DOHH2 (cell line): ENCODE data around the gene FBXL20.

Experiments used
- EZH2phosphoT487 ChIP-seq: fragments of 200-600 bp; sonication (generic); IDR thresholded peaks from 2 replicates; pipeline ENCODE4 v1.6.1; 2017; ENCODE audit warnings: borderline replicate concordance, mild to moderate bottlenecking, antibody characterized with exemption, low read length, moderate library complexity, mixed read lengths
- TF ChIP-seq, protein P1 (sequence below): fragments of 200-600 bp; sonication (generic); IDR thresholded peaks from one replicate; pipeline ENCODE4 v1.5.1; 2014; ENCODE audit warnings: antibody characterized with exemption, mild to moderate bottlenecking, low read depth, low read length; ENCODE audit not compliant: poor library complexity, severe bottlenecking

DNA sequence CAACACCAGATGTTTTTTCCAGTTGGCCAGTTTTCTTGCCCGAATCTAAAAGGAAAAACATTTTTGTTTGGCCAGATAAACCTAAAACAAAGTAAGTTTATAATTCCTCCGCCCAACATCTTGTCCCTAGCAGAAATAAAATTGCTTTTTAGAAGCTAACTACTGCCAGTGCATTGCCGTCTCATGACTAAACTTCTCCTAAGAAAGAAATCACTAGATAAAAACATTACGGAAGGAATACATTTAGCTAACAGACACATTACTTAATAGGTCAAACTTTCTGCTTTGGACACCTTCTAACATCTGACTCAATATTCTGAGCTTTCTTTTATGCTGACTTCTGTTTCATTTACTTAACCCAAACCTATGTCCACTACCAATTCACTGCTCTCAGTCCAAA is 36.2 kb downstream of the FBXL20 start:
- TF ChIP-seq, protein P1, sequence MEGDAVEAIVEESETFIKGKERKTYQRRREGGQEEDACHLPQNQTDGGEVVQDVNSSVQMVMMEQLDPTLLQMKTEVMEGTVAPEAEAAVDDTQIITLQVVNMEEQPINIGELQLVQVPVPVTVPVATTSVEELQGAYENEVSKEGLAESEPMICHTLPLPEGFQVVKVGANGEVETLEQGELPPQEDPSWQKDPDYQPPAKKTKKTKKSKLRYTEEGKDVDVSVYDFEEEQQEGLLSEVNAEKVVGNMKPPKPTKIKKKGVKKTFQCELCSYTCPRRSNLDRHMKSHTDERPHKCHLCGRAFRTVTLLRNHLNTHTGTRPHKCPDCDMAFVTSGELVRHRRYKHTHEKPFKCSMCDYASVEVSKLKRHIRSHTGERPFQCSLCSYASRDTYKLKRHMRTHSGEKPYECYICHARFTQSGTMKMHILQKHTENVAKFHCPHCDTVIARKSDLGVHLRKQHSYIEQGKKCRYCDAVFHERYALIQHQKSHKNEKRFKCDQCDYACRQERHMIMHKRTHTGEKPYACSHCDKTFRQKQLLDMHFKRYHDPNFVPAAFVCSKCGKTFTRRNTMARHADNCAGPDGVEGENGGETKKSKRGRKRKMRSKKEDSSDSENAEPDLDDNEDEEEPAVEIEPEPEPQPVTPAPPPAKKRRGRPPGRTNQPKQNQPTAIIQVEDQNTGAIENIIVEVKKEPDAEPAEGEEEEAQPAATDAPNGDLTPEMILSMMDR: no peak
- no peak for TF ChIP-seq EZH2phosphoT487
